Liver (tissue), 9 donors: ENCODE results near the gene DAZL. TPM values are rescaled to one million over a fixed set of nuclear protein-coding genes. Genes with fewer than 3 reads are reported as not detected.
A peak's percentile ranks its signal among the peaks of the same experiment; 100 is the strongest.

Source experiments
- DNase-seq: peaks from one replicate; pipeline ENCODE4 v3.0.0-alpha.2; 2017; ENCODE audit warnings: low spot score
- H3K27ac ChIP-seq, 2 donors: one replicate each; pipeline ENCODE4 v1.7.0; 2013; ENCODE audit warnings: inconsistent platforms in 2 of 2, low read length in 2 of 2, control low read depth in 1 of 2, low read depth in 1 of 2, mild to moderate bottlenecking in 1 of 2
- H3K27me3 ChIP-seq, 4 donors: one replicate each; pipeline versions ENCODE4 v1.6.1 to v1.7.0; 2013; ENCODE audit warnings: low read length in 3 of 4, inconsistent platforms in 1 of 4, mild to moderate bottlenecking in 1 of 4, moderate library complexity in 1 of 4; ENCODE audit not compliant: control insufficient read depth in 4 of 4, insufficient read depth in 4 of 4
- H3K36me3 ChIP-seq, 4 donors: one replicate each; pipeline versions ENCODE4 v1.6.1 to v1.7.0; 2013; ENCODE audit warnings: low read length in 3 of 4, mild to moderate bottlenecking in 3 of 4, low read depth in 1 of 4, moderate library complexity in 1 of 4; ENCODE audit not compliant: control insufficient read depth in 4 of 4, insufficient read depth in 3 of 4
- H3K4me1 ChIP-seq, 4 donors: one replicate each; pipeline versions ENCODE4 v1.6.1 to v1.7.0; 2013; ENCODE audit warnings: low read length in 3 of 4, mild to moderate bottlenecking in 3 of 4, moderate library complexity in 1 of 4; ENCODE audit not compliant: control insufficient read depth in 4 of 4, insufficient read depth in 4 of 4
- H3K4me3 ChIP-seq, 3 donors: one replicate each; pipeline versions ENCODE4 v1.6.1 to v1.7.0; 2013; ENCODE audit warnings: low read length in 3 of 3, control low read depth in 1 of 3, low read depth in 1 of 3, mild to moderate bottlenecking in 1 of 3
- H3K9ac ChIP-seq, 2 donors: one replicate each; pipeline ENCODE4 v1.7.0; 2013; ENCODE audit warnings: low read length in 2 of 2, mild to moderate bottlenecking in 2 of 2, moderate library complexity in 2 of 2, control low read depth in 1 of 2, low read depth in 1 of 2
- H3K9me3 ChIP-seq, 4 donors: one replicate each; pipeline versions ENCODE4 v1.6.1 to v1.7.0; 2013; ENCODE audit warnings: low read length in 3 of 4; ENCODE audit not compliant: control insufficient read depth in 4 of 4
- ATF3 ChIP-seq: IDR thresholded peaks from 2 replicates; pipeline ENCODE4 v1.6.1; 2016; ENCODE audit warnings: antibody characterized with exemption
- CTCF ChIP-seq: fragments of 150-350 bp; IDR thresholded peaks from 2 replicates; pipeline ENCODE4 v1.5.1; 2017; ENCODE audit warnings: improper control_type of control experiment, low read depth, low read length; ENCODE audit not compliant: missing input control
- EGR1 ChIP-seq, 2 donors: IDR thresholded peaks; 2 replicates each; pipeline ENCODE4 v1.6.1; 2016 to 2018; ENCODE audit warnings: antibody characterized with exemption in 2 of 2, low read depth in 2 of 2
- FOXA2 ChIP-seq: IDR thresholded peaks from 2 replicates; pipeline ENCODE4 v1.6.1; 2016; ENCODE audit warnings: antibody characterized with exemption
- GABPA ChIP-seq, 2 donors: IDR thresholded peaks in 1 of 2; conservative IDR thresholded peaks in 1 of 2; 2 replicates each; pipeline ENCODE4 v1.6.1; 2016; ENCODE audit warnings: antibody characterized with exemption in 2 of 2, mild to moderate bottlenecking in 1 of 2, moderate library complexity in 1 of 2
- HNF4A ChIP-seq, 2 donors: conservative IDR thresholded peaks; 2 replicates each; pipeline ENCODE4 v1.6.1; 2016; ENCODE audit warnings: antibody characterized with exemption in 2 of 2, mild to moderate bottlenecking in 2 of 2
- HNF4G ChIP-seq: IDR thresholded peaks from 2 replicates; pipeline ENCODE4 v1.6.1; 2016; ENCODE audit warnings: antibody characterized with exemption
- JUND ChIP-seq, 2 donors: IDR thresholded peaks; 2 replicates each; pipeline ENCODE4 v1.6.1; 2016; ENCODE audit warnings: antibody characterized with exemption in 2 of 2
- NR2F2 ChIP-seq: IDR thresholded peaks from 2 replicates; pipeline ENCODE4 v1.6.1; 2016; ENCODE audit warnings: antibody characterized with exemption
- RXRA ChIP-seq, 2 donors: IDR thresholded peaks; 2 replicates each; pipeline ENCODE4 v1.6.1; 2017 to 2018; ENCODE audit warnings: antibody characterized with exemption in 2 of 2, mild to moderate bottlenecking in 1 of 2
- SP1 ChIP-seq: IDR thresholded peaks from 2 replicates; pipeline ENCODE4 v1.6.1; 2018; ENCODE audit warnings: antibody characterized with exemption, mild to moderate bottlenecking
- YY1 ChIP-seq: IDR thresholded peaks from 2 replicates; pipeline ENCODE4 v1.6.1; 2016; ENCODE audit warnings: antibody characterized with exemption, mild to moderate bottlenecking
- WGBS: extraction: QIAGEN DNeasy Blood & Tissue Kit; methylation state at CpG from one replicate; pipeline ENCODE4 v1.1.7; 2013; 5-methylcytosine and 5-hydroxymethylcytosine counted together
- polyA plus RNA-seq, 2 donors: library from polyadenylated mRNA; stranded (reverse) in 1 of 2; unstranded in 1 of 2; fragments of 200-250 nt in 1 of 2; fragments of >200 nt in 1 of 2; fragmentation: Nextera tagmentation in 1 of 2; extraction: Ambion mirVana in 1 of 2; gene quantifications; one replicate each; pipeline versions ENCODE4 v1.2.1 to v1.2.3, GENCODE V29; 2013 to 2015
- total RNA-seq, 2 donors: library from RNA; depleted of rRNA; stranded (reverse); fragments of >200 nt; gene quantifications; one replicate each; pipeline ENCODE4 v1.2.3, GENCODE V29; 2014
- TF ChIP-seq, protein P1 (sequence below): IDR thresholded peaks from 2 replicates; pipeline ENCODE4 v1.6.1; 2016; ENCODE audit warnings: antibody characterized with exemption, mild to moderate bottlenecking
- donor health status: healthy.
- donor health status: healthy.
- donor health status: healthy.
- donor health status: healthy.
- donor health status: healthy.

The DAZL gene
- total and polyA plus RNA-seq, 4 donors, result not detected

- Histone ChIP-seq H3K9me3 (no peaks in the 10 kb centered on the region), H3K36me3 (no peaks in the 10 kb centered on the region), H3K9ac (no peak overlapping the region), H3K4me3 (no peak overlapping the region), H3K4me1 (peaks cover 0 to 8% (median 5%) of the 10 kb centered on the region in 4 donors), H3K27me3 (no peaks in the 10 kb centered on the region), H3K27ac (no peak overlapping the region)
- DNase-seq, result no peak
- WGBS, result 94% methylated on average over 4 of the region's 4 CpGs
- TF ChIP-seq FOXA2 (no peak), EGR1 (IDR thresholded peaks at IDR 0.05; ENCODE audit: low read depth in 2 of 2) (no peak), CTCF (no peak), HNF4A (conservative IDR thresholded peaks at IDR 0.05) (no peak), RXRA (IDR thresholded peaks at IDR 0.05) (no peak), ATF3 (no peak), YY1 (no peak)
Measured at GRCh38 chr3:16547561-16548357, 57.5 kb downstream of the DAZL start.

GRCh38 chr3:16546186-16547010 is 58.8 kb downstream of the DAZL start:
- TF ChIP-seq NR2F2, result peak; percentile 94
- TF ChIP-seq SP1, result peak; percentile 21
- no peak for TF ChIP-seq FOXA2
- H3K36me3 ChIP-seq, result no peaks in the 10 kb centered on the region
- H3K9ac ChIP-seq, result no peak overlapping the region
- no peaks in the 10 kb centered on the region for H3K9me3 ChIP-seq
- no peak for DNase-seq
- no peaks in the 10 kb centered on the region for H3K27me3 ChIP-seq
- peaks cover 0 to 8% (median 5%) of the 10 kb centered on the region in 4 donors for H3K4me1 ChIP-seq
- WGBS, result 81% methylated on average over 12 of the region's 12 CpGs
- H3K27ac ChIP-seq, result no peak overlapping the region
- H3K4me3 ChIP-seq, result no peak overlapping the region

DNA sequence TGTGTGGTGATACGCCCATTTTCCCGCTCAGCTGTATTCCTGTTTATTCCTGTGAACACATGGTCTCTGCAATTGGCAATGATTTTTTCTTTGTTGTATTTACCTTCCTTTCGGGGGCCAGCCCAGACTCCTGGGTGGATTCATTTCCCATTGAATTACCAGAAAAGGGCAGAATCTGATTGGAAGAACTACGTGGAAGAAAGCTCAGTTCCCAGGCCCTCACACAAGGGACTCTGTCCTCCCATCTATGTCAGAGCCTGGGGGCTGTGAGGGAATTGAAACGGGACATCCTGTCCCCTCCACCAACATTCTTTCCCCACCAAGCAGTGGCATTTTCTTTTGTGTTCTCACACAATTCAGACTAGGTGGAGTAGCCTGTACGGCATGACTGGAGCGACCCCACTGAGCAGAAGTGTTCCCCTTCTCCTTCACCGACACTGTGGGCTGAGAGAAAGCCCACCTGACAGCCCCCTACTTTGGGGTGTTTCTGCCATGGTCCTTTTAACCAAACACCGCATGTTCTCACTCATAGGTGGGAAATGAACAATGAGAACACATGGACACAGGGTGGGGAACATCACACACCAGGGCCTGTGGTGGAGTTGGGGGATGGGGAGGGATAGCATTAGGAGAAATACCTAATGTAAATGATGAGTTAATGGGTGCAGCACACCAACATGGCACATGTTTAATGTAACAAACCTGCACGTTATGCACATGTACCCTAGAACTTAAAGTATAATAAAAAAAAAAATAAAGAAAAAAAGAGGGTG is 59.6 kb downstream of the DAZL start:
- H3K9me3 ChIP-seq, result no peaks in the 10 kb centered on the region
- H3K27ac ChIP-seq, result no peak overlapping the region
- peaks cover 0 to 7% (median 4%) of the 10 kb centered on the region in 4 donors for H3K4me1 ChIP-seq
- no peaks in the 10 kb centered on the region for H3K36me3 ChIP-seq
- no peaks in the 10 kb centered on the region for H3K27me3 ChIP-seq
- WGBS, result 83% methylated on average over 10 of the region's 10 CpGs
- no peak for DNase-seq
- no peak overlapping the region for H3K9ac ChIP-seq
- H3K4me3 ChIP-seq, result no peak overlapping the region
- TF ChIP-seq SP1 (no peak), CTCF (no peak), GABPA (IDR thresholded peaks at IDR 0.05 in 1 of 2, conservative IDR thresholded peaks at IDR 0.05 in 1 of 2) (no peak), YY1 (no peak), JUND (IDR thresholded peaks at IDR 0.05) (no peak), HNF4A (conservative IDR thresholded peaks at IDR 0.05) (no peak), EGR1 (IDR thresholded peaks at IDR 0.05; ENCODE audit: low read depth in 2 of 2) (no peak), HNF4G (no peak)
- TF ChIP-seq, protein P1, sequence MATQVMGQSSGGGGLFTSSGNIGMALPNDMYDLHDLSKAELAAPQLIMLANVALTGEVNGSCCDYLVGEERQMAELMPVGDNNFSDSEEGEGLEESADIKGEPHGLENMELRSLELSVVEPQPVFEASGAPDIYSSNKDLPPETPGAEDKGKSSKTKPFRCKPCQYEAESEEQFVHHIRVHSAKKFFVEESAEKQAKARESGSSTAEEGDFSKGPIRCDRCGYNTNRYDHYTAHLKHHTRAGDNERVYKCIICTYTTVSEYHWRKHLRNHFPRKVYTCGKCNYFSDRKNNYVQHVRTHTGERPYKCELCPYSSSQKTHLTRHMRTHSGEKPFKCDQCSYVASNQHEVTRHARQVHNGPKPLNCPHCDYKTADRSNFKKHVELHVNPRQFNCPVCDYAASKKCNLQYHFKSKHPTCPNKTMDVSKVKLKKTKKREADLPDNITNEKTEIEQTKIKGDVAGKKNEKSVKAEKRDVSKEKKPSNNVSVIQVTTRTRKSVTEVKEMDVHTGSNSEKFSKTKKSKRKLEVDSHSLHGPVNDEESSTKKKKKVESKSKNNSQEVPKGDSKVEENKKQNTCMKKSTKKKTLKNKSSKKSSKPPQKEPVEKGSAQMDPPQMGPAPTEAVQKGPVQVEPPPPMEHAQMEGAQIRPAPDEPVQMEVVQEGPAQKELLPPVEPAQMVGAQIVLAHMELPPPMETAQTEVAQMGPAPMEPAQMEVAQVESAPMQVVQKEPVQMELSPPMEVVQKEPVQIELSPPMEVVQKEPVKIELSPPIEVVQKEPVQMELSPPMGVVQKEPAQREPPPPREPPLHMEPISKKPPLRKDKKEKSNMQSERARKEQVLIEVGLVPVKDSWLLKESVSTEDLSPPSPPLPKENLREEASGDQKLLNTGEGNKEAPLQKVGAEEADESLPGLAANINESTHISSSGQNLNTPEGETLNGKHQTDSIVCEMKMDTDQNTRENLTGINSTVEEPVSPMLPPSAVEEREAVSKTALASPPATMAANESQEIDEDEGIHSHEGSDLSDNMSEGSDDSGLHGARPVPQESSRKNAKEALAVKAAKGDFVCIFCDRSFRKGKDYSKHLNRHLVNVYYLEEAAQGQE, result no peak
